HepG2 (cell line): ENCODE data around the gene MYO1E. TPM values are rescaled to one million over a fixed set of nuclear protein-coding genes. Genes with fewer than 3 reads are reported as not detected.

Experiments
- ATAC-seq: fragments of 200-7000 bp; cut with Tn5 transposase; 3 replicates; pipeline ENCODE4 v1.9.1; 2020; ENCODE audit warnings: mild to moderate bottlenecking, moderate library complexity
- BruUV-seq: library from RNA; stranded (reverse); fragments of 400-500 nt; replicated peaks from 2 replicates; lab custom pipeline; 2021; lab: Mats Ljungman, UMichigan
- CTCF ChIA-PET: fragments of 300-600 bp; formaldehyde crosslinking; extraction: SDS; loops from one replicate; lab custom pipeline; 2021; ENCODE audit warnings: low total read pairs, inconsistent platforms, low intra/inter-chr PET ratio; lab: Yijun Ruan, JAX
- POLR2A ChIA-PET: fragments of 350-600 bp; sonication (Branson Sonifier 250); formaldehyde crosslinking; loops from one replicate; lab custom pipeline; 2020; ENCODE audit warnings: antibody characterized with exemption, inconsistent platforms; lab: Yijun Ruan, JAX
- DNase-seq: peaks from one replicate; pipeline ENCODE4 v3.0.0-alpha.2; 2015; ENCODE audit warnings: low spot score
- FAIRE-seq: peaks from 3 replicates; lab custom pipeline; 2011; peaks lifted over from hg19 to GRCh38; lab: Jason Lieb, UNC
- H2AFZ ChIP-seq: one replicate; pipeline ENCODE4 v1.6.1; 2011; ENCODE audit warnings: low read length, inconsistent platforms
- H3K27ac ChIP-seq: fragments of 300-600 bp; 3 replicates; pipeline ENCODE4 v1.8.0; 2011; ENCODE audit warnings: mixed run types, mild to moderate bottlenecking, mixed read lengths, low read length, inconsistent platforms; ENCODE audit not compliant: insufficient read depth; ENCODE audit errors: extremely low read length
- H3K27me3 ChIP-seq, 2 experiments: fragments of 200-600 bp in 1 of 2; 2 replicates in 1 of 2; 3 replicates in 1 of 2; pipeline versions ENCODE4 v1.6.0 to v1.8.0; 2011; ENCODE audit warnings: low read length in 2 of 2, mild to moderate bottlenecking in 2 of 2, moderate library complexity in 2 of 2, inconsistent platforms in 1 of 2; ENCODE audit not compliant: insufficient read depth in 2 of 2, control insufficient read depth in 1 of 2
- H3K36me3 ChIP-seq, 2 experiments: fragments of 200-600 bp in 1 of 2; replicated peaks in 1 of 2; 2 replicates in 1 of 2; 3 replicates in 1 of 2; pipeline versions ENCODE4 v1.5.1 to v1.8.0; 2011; ENCODE audit warnings: low read length in 2 of 2, inconsistent platforms in 1 of 2; ENCODE audit not compliant: insufficient read depth in 2 of 2, control insufficient read depth in 1 of 2
- H3K4me1 ChIP-seq: 2 replicates; pipeline ENCODE4 v1.5.1; 2012; ENCODE audit warnings: low read length, inconsistent platforms; ENCODE audit not compliant: insufficient read depth
- H3K4me2 ChIP-seq: 2 replicates; pipeline ENCODE4 v1.6.0; 2011; ENCODE audit warnings: low read depth, low read length, inconsistent platforms
- H3K4me3 ChIP-seq, 3 experiments: fragments of 200-600 bp in 1 of 3; sonication (generic), shearing (Covaris generic) in 1 of 3; replicated peaks in 1 of 3; 2 replicates each; pipeline ENCODE4 v1.5.1; 2011 to 2016; ENCODE audit warnings: low read length in 3 of 3, inconsistent platforms in 2 of 3, low read depth in 2 of 3, mild to moderate bottlenecking in 2 of 3, control low read depth in 1 of 3, mixed read lengths in 1 of 3; ENCODE audit not compliant: insufficient read depth in 1 of 3
- H3K79me2 ChIP-seq: one replicate; pipeline ENCODE4 v1.6.1; 2011; ENCODE audit warnings: low read length, inconsistent platforms; ENCODE audit not compliant: insufficient read depth
- H3K9ac ChIP-seq: 2 replicates; pipeline ENCODE4 v1.6.0; 2011; ENCODE audit warnings: mild to moderate bottlenecking, low read depth, low read length, inconsistent platforms; ENCODE audit not compliant: insufficient read depth
- H3K9me3 ChIP-seq: 2 replicates; pipeline ENCODE4 v1.5.1; 2012; ENCODE audit warnings: mild to moderate bottlenecking, low read length
- H4K20me1 ChIP-seq: 2 replicates; pipeline ENCODE4 v1.6.0; 2011; ENCODE audit warnings: inconsistent platforms, mild to moderate bottlenecking, low read length, moderate library complexity; ENCODE audit not compliant: insufficient read depth
- FOSL2 ChIP-seq: sonication (generic); formaldehyde crosslinking; IDR thresholded peaks from 2 replicates; pipeline ENCODE4 v1.4.0; 2020; ENCODE audit warnings: missing genetic modification reagents
- FOXM1 ChIP-seq: sonication (generic); formaldehyde crosslinking; IDR thresholded peaks from 2 replicates; pipeline ENCODE4 v1.5.0; 2020; ENCODE audit warnings: missing genetic modification reagents
- MAFK ChIP-seq, 2 experiments: IDR thresholded peaks in 1 of 2; conservative IDR thresholded peaks in 1 of 2; 2 replicates each; pipeline ENCODE4 v1.6.1; 2011; ENCODE audit warnings: improper control_type of control experiment in 2 of 2, low read length in 2 of 2
- NFE2 ChIP-seq: sonication (generic); formaldehyde crosslinking; IDR thresholded peaks from 2 replicates; pipeline ENCODE4 v1.4.0; 2020; ENCODE audit warnings: missing genetic modification reagents
- RFXANK ChIP-seq: IDR thresholded peaks from 2 replicates; pipeline ENCODE4 v1.6.1; 2016
- ZFP36L2 ChIP-seq: sonication (generic); formaldehyde crosslinking; IDR thresholded peaks from 2 replicates; pipeline ENCODE4 v1.4.0; 2020; ENCODE audit warnings: missing genetic modification reagents
- ZNF878 ChIP-seq: sonication (generic); formaldehyde crosslinking; IDR thresholded peaks from 2 replicates; pipeline ENCODE4 v1.8.1; 2023; ENCODE audit warnings: mild to moderate bottlenecking, missing genetic modification reagents, moderate library complexity
- WGBS: methylation state at CpG from one replicate; pipeline ENCODE4 v1.1.6; 2017; ENCODE audit warnings: low lambda C conversion rate; 5-methylcytosine and 5-hydroxymethylcytosine counted together
- in situ Hi-C: cut with HindIII; loops from 2 replicates; pipeline ENCODE4 v1.10.0; 2017; ENCODE audit warnings: low pct_unique_long_range_greater_than_20kb; ENCODE audit not compliant: extremely low pct_ligation_motif_present
- intact Hi-C: fragments of 100-400 bp; cut with micrococcal nuclease; formaldehyde crosslinking; loops from one replicate; pipeline ENCODE4 v1.10.0; 2022; ENCODE audit not compliant: unreplicated experiment
- polyA plus RNA-seq, 8 experiments: library from polyadenylated mRNA; depleted of rRNA in 3 of 8; stranded (reverse) in 7 of 8; unstranded in 1 of 8; fragments of >200 nt; fragmentation: Illumina TruSeq in 4 of 8; extraction: Trizol in 4 of 8; gene quantifications; 2 replicates each; pipeline versions ENCODE4 v1.2.1 to v1.2.3, GENCODE V29; 2011 to 2016; ENCODE audit warnings: low read depth in 4 of 8, missing spikeins in 1 of 8, mixed read lengths in 1 of 8; ENCODE audit not compliant: insufficient read depth in 1 of 8
- total RNA-seq, 5 experiments: library from RNA; depleted of rRNA; stranded (reverse); fragments of >200 nt; fragmentation: Illumina TruSeq; extraction: Trizol; gene quantifications; 2 replicates each; pipeline ENCODE4 v1.2.3, GENCODE V29; 2016; ENCODE audit warnings: low read depth in 1 of 5
- TF ChIP-seq, protein P1 (sequence below): sonication (generic); formaldehyde crosslinking; IDR thresholded peaks from 2 replicates; pipeline ENCODE4 v1.5.0; 2020; ENCODE audit warnings: missing genetic modification reagents
- TF ChIP-seq, protein P2 (sequence below): sonication (generic); formaldehyde crosslinking; IDR thresholded peaks from 2 replicates; pipeline ENCODE4 v1.5.1; 2020; ENCODE audit warnings: missing genetic modification reagents, mild to moderate bottlenecking, borderline replicate concordance
- TF ChIP-seq, protein P3 (sequence below): sonication (generic); formaldehyde crosslinking; IDR thresholded peaks from 2 replicates; pipeline ENCODE4 v1.4.0; 2020; ENCODE audit warnings: mild to moderate bottlenecking, missing genetic modification reagents

Gene MYO1E
- total and polyA plus RNA-seq, 2 of the 13 experiments (the other 11 are each of a cell fraction or from before 2014, with no cell fraction given) = 15.7 to 25.1 TPM

- TF ChIP-seq, protein P1, sequence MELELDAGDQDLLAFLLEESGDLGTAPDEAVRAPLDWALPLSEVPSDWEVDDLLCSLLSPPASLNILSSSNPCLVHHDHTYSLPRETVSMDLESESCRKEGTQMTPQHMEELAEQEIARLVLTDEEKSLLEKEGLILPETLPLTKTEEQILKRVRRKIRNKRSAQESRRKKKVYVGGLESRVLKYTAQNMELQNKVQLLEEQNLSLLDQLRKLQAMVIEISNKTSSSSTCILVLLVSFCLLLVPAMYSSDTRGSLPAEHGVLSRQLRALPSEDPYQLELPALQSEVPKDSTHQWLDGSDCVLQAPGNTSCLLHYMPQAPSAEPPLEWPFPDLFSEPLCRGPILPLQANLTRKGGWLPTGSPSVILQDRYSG (CRISPR knock-in tag) = no peak
- TF ChIP-seq ZNF878 (CRISPR knock-in tag) (no peak), RFXANK (CRISPR knock-in tag) (no peak), ZFP36L2 (no peak)
- TF ChIP-seq, protein P2, sequence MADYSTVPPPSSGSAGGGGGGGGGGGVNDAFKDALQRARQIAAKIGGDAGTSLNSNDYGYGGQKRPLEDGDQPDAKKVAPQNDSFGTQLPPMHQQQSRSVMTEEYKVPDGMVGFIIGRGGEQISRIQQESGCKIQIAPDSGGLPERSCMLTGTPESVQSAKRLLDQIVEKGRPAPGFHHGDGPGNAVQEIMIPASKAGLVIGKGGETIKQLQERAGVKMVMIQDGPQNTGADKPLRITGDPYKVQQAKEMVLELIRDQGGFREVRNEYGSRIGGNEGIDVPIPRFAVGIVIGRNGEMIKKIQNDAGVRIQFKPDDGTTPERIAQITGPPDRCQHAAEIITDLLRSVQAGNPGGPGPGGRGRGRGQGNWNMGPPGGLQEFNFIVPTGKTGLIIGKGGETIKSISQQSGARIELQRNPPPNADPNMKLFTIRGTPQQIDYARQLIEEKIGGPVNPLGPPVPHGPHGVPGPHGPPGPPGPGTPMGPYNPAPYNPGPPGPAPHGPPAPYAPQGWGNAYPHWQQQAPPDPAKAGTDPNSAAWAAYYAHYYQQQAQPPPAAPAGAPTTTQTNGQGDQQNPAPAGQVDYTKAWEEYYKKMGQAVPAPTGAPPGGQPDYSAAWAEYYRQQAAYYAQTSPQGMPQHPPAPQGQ (CRISPR knock-in tag) = no peak
- TF ChIP-seq, protein P3, sequence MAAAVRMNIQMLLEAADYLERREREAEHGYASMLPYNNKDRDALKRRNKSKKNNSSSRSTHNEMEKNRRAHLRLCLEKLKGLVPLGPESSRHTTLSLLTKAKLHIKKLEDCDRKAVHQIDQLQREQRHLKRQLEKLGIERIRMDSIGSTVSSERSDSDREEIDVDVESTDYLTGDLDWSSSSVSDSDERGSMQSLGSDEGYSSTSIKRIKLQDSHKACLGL (CRISPR knock-in tag) = no peak
Measured at GRCh38 chr15:59350421-59350732, 22.3 kb downstream of the MYO1E start (continued).

GRCh38 chr15:59349680-59350420 is 22.8 kb downstream of the MYO1E start:
- ChIA-PET CTCF (no interaction called here), POLR2A (no interaction called here)
- H3K36me3 ChIP-seq = no peaks in the 10 kb centered on the region
- H3K4me1 ChIP-seq = no peaks in the 10 kb centered on the region
- intact Hi-C loops = no loop called here
- peak; percentile 28 for DNase-seq
- 92% methylated on average over 4 of the region's 4 CpGs for WGBS
- no peak overlapping the region for H3K4me2 ChIP-seq
- no peaks in the 10 kb centered on the region for H3K9me3 ChIP-seq
- in situ Hi-C loops = no loop called here
- no peak overlapping the region for H3K9ac ChIP-seq
- H2AFZ ChIP-seq = no peak overlapping the region
- H3K79me2 ChIP-seq = peaks cover 19% of the 10 kb centered on the region
- H3K27ac ChIP-seq = no peak overlapping the region
- ATAC-seq = peak; percentile 57; the same call in 2 of the 3 replicates
- no peak for FAIRE-seq
- H3K4me3 ChIP-seq = no peak overlapping the region
- H3K27me3 ChIP-seq = no peaks in the 10 kb centered on the region
- TF ChIP-seq FOXM1 (CRISPR knock-in tag) (no peak), FOSL2 (CRISPR knock-in tag) (peak; percentile 81), MAFK (conservative IDR thresholded peaks at IDR 0.05 in 1 of 2, IDR thresholded peaks at IDR 0.05 in 1 of 2; ENCODE audit: low read length in 2 of 2) (0 out of 4 replicates have a peak, but pooled peaks of 1 of the 2 experiments have one; percentile 21), NFE2 (CRISPR knock-in tag) (peak; percentile 65; the same call in 1 of the 2 replicates)
- TF ChIP-seq, all 625 proteins: peak for 3
- BruUV-seq = no TSS peak
- no peaks in the 10 kb centered on the region for H4K20me1 ChIP-seq
